Ovary (tissue), 3 donors: ENCODE measurements around the gene SCAMP4.

ENCODE experiments used
- EP300 ChIP-seq: sonication (generic); formaldehyde crosslinking; IDR thresholded peaks from one replicate; pipeline ENCODE4 v1.6.1; 2017; ENCODE audit warnings: antibody characterized with exemption
- POLR2A ChIP-seq: fragments of 450-650 bp; IDR thresholded peaks from one replicate; pipeline ENCODE4 v1.6.1; 2017; ENCODE audit warnings: antibody characterized with exemption, mild to moderate bottlenecking, moderate library complexity
- TF ChIP-seq, protein P1 (sequence below), 3 donors: fragments of 450-650 bp in 2 of 3; fragments of 200-600 bp in 1 of 3; IDR thresholded peaks; one replicate each; pipeline versions ENCODE4 v1.5.1 to v1.8.0; 2016 to 2022; ENCODE audit warnings: antibody characterized with exemption in 3 of 3, mild to moderate bottlenecking in 1 of 3
- donor health status: DM: no; HTN: no; CAD: no.

DNA sequence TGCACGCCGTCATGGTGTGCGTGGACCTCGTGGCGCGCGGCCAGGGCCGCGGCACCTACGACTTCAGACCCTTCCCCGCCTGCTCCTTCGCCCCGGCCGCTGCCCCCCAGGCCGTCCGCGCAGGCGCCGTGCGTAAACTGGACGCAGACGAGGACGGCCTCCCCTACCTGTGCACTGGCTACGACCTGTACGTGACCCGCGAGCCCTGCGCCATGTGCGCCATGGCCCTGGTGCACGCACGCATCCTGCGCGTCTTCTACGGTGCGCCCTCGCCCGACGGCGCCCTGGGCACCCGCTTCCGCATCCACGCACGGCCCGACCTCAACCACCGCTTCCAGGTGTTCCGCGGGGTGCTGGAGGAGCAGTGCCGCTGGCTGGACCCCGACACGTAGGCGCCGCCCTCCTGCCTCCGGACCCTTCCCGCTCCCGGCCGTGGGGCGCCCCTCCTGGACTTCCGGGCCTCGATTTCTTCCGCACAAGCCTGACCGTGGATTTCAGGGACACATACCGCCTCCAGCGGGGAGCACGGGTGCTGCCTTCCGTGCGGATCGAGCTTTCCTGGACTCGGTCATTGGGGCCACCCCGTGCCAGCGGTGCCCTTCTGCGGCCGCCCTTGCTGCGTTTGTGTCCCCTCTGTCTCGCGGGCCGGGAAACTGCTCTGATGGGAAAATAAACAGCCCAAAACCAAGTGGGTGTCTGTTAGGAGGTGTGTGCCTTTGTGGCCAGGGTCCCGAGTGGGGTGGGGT lies 7.7 kb downstream of the SCAMP4 start:
- TF ChIP-seq, protein P1, sequence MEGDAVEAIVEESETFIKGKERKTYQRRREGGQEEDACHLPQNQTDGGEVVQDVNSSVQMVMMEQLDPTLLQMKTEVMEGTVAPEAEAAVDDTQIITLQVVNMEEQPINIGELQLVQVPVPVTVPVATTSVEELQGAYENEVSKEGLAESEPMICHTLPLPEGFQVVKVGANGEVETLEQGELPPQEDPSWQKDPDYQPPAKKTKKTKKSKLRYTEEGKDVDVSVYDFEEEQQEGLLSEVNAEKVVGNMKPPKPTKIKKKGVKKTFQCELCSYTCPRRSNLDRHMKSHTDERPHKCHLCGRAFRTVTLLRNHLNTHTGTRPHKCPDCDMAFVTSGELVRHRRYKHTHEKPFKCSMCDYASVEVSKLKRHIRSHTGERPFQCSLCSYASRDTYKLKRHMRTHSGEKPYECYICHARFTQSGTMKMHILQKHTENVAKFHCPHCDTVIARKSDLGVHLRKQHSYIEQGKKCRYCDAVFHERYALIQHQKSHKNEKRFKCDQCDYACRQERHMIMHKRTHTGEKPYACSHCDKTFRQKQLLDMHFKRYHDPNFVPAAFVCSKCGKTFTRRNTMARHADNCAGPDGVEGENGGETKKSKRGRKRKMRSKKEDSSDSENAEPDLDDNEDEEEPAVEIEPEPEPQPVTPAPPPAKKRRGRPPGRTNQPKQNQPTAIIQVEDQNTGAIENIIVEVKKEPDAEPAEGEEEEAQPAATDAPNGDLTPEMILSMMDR (IDR thresholded peaks at IDR 0.05), result no peak
- no peak for TF ChIP-seq POLR2A
- TF ChIP-seq EP300, result no peak
